IPS DF 6.9 (cell line): ENCODE measurements around the gene SMPD4.
"Not testable (repeated sequence)": the region's sequence is repeated elsewhere in the genome, so short reads cannot be mapped to it uniquely, and the experiment has no call there.

ENCODE experiments used
- DNase-seq: peaks from one replicate; pipeline ENCODE4 v3.0.0-alpha.2; 2013; ENCODE audit warnings: low read depth, low spot score
- H3K27ac ChIP-seq: one replicate; pipeline ENCODE4 v1.5.1; 2013; ENCODE audit warnings: low read length, control low read depth
- H3K27me3 ChIP-seq: 2 replicates; pipeline ENCODE4 v1.6.1; 2013; ENCODE audit warnings: mild to moderate bottlenecking, low read length; ENCODE audit not compliant: control insufficient read depth, insufficient read depth
- H3K36me3 ChIP-seq: 2 replicates; pipeline ENCODE4 v1.6.1; 2013; ENCODE audit warnings: low read length; ENCODE audit not compliant: control insufficient read depth, insufficient read depth
- H3K4me1 ChIP-seq: 2 replicates; pipeline ENCODE4 v1.6.1; 2013; ENCODE audit warnings: low read length; ENCODE audit not compliant: control insufficient read depth, insufficient read depth
- H3K4me3 ChIP-seq: 2 replicates; pipeline ENCODE4 v1.5.1; 2013; ENCODE audit warnings: mild to moderate bottlenecking, low read length
- H3K9me3 ChIP-seq: 2 replicates; pipeline ENCODE4 v1.6.1; 2013; ENCODE audit warnings: low read length, inconsistent platforms; ENCODE audit not compliant: control insufficient read depth, insufficient read depth
- WGBS: extraction: QIAGEN DNeasy Blood & Tissue Kit; methylation state at CpG from one replicate; pipeline ENCODE4 v1.1.7; 2013; ENCODE audit warnings: mixed read lengths, missing lambda C conversion rate; ENCODE audit not compliant: insufficient read length, insufficient coverage; 5-methylcytosine and 5-hydroxymethylcytosine counted together

SMPD4 gene

DNA sequence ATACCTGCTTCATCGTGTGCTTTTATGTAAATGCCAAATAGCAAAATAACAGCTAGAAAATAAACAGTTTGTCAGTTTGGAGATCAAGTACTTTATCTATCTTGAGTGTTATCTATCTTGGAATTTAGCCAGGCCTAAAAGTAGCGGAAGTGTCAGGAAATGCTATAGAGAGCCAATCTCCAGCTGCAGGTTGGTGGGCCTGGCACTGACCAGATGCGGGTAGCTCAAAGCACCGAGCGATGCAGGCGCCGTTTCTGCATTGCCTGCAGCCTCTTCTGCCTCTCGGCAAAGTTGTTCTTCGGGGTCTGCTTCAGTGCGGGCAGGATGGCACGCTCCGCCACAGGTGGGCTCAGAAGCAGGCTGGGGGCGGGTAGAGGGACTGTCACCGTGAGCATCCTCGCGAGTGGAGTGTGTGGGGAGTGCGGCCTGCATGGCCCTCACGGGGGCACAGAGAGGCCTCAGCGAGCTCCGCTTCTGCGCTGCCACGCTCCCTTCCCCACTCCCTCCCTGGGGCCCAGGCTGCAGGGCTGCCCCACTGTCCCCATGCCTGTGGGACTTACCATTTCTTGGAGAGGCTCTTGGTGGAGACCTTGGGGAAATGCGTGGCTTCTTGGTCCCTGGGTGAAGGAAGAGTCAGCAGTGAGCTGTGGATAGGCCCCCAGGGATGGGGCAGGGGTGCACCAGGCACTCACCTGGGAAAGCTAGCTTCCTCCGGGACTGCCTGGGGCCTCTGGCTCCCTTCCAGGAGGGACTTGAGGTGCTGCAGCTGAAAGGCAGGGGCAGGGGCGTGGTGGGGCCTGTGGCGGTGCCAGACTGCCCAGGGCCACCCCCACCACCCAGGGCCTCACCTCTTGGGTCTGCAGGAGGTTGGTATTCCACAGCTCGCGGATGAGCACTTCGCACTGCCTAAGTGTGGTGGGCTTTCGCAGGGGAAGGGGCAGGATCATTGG, 41.8 kb downstream of the SMPD4 start:
- H3K27me3 ChIP-seq, H3K9me3 ChIP-seq, H3K4me3 ChIP-seq, H3K36me3 ChIP-seq, H3K27ac ChIP-seq, H3K4me1 ChIP-seq, DNase-seq: not testable (repeated sequence)
- WGBS = no CpG with 5 or more reads among the region's 30 CpGs

DNA sequence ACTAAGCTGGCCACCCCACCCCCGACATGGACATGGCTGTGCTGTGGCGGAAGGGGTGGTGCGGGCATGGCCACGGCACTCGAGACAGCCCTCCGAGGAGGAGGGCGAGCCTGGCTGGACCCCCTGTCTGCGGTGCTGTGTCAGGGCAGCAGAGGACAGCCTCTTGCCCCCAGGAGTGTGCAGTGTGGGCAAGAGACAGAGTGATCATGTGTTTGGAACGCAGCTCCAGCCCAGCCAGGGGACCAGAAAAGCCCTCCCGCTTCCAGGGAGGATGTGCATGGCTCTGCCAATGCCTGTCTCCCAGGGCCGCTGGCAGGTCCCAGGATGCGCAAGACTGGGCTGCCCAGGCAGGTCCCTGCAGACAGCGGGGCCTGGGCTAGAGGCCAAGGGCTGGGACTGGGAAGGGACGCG, 42.6 kb downstream of the SMPD4 start:
- not testable (repeated sequence) for H3K36me3 ChIP-seq, H3K9me3 ChIP-seq, H3K4me3 ChIP-seq, H3K27ac ChIP-seq, H3K27me3 ChIP-seq, H3K4me1 ChIP-seq, DNase-seq
- WGBS = no CpG with 5 or more reads among the region's 15 CpGs

DNA sequence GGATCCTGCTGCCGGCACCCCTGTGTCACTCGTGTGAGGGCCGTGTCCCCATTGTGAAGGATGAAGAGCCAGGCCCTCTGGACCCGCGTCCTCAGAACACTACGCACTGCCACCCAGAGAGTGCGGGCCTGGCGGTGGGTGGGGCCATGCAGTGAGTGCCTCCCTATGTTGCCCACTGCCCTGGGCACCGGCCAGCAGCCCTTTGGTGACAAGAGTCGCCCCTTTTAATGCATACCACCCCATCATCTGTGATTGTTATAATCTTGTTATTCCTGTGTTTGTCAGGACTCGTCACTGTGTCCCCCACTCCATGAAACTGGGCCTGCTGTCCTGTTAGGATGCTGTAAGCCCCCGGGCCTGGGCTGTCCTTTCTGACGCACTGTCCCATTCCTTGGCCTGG, 43.1 kb downstream of the SMPD4 start:
- not testable (repeated sequence) for H3K4me3 ChIP-seq, DNase-seq, H3K27ac ChIP-seq, H3K4me1 ChIP-seq, H3K9me3 ChIP-seq, H3K36me3 ChIP-seq, H3K27me3 ChIP-seq
- no CpG with 5 or more reads among the region's 13 CpGs for WGBS

DNA sequence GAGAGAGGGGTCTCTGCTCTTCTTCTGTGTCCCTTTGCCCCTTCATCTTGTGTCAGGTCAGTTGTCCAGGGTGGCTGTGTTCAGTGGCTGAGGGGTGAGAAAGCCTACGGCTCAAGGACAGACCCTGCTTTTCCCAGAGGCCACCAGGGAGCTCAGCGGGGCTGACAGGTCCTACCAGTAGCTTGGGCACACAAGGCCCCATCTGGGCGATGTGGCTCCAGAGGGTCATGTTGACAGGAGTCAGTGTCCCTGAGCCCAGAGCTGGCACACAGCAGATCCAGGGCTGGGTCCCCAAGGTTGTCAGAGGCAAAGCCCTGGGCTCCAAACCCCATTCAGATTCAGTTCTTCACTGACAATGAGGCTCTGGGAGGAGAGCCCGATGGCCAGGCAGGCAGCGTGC, 44.3 kb downstream of the SMPD4 start:
- WGBS = no CpG with 5 or more reads among the region's 5 CpGs

DNA sequence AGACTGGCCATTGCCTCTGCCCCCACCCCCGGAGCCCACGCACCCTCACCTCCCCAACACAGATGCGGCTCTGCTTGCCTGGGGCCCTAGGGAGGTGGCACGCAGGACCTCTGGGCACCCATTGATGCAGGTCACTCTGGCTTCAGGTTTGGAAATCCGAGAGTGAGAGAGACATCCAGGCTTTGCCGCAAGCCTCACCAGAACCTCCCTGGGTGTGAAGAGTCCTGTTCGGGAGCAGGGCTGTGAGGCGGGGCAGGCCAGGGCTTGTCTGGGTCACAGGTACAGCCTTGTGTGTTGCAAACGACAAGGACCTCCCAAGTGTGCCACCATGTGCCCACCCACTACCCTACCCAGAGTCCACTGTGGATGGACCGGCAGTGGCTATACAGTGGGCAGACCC, 44.9 kb downstream of the SMPD4 start:
- not testable (repeated sequence) for H3K36me3 ChIP-seq, H3K27ac ChIP-seq, H3K4me3 ChIP-seq, H3K27me3 ChIP-seq, H3K9me3 ChIP-seq, DNase-seq, H3K4me1 ChIP-seq
- no CpG with 5 or more reads among the region's 10 CpGs for WGBS

More for the DNA sequence above, 44.3 kb downstream of the SMPD4 start:
- not testable (repeated sequence) for H3K4me3 ChIP-seq, H3K36me3 ChIP-seq, H3K27ac ChIP-seq, H3K9me3 ChIP-seq, H3K4me1 ChIP-seq, H3K27me3 ChIP-seq, DNase-seq

DNA sequence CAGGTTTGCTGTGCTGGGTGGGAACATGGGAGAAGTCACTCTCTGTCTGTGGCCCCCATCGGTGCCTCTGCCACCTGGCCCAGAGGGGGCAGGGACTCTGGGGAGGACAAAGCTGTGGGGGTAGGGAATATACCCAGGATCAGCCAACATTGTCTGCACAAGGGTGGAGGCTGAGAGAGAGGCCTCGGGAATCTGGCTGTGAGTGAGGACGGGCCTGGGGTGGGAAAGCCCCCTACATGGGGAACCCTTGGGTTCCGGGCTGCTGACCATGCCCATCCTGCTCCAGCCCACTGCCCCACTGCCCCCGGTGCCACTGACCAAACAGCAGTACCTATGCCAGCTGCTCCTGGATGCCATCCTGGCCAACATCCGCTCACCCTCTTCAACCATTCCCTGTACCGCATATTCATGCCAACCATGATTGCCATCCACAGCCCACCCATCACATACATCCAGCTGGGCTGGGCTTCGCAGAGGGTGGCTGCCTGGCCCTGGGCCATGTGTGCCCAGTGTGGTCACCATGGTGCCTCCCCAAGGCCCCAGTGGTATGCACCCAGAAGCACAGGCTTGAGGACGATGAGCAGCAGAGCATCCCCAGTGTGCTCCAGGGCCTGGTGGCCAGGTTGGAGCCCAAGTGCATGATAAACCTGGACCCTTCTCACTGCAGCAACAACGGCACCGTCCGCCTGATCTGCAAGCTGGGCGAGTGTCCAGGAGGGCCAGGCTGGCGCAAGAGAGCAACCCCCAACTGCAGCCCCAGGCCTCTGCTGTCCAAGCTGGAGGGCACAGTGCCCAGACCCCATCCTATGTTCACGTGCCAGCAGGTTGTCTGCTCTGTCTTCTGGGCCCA, 45.5 kb downstream of the SMPD4 start:
- no peak for DNase-seq
- H3K27me3 ChIP-seq = no peaks in the 10 kb centered on the region
- H3K9me3 ChIP-seq = no peaks in the 10 kb centered on the region

DNA sequence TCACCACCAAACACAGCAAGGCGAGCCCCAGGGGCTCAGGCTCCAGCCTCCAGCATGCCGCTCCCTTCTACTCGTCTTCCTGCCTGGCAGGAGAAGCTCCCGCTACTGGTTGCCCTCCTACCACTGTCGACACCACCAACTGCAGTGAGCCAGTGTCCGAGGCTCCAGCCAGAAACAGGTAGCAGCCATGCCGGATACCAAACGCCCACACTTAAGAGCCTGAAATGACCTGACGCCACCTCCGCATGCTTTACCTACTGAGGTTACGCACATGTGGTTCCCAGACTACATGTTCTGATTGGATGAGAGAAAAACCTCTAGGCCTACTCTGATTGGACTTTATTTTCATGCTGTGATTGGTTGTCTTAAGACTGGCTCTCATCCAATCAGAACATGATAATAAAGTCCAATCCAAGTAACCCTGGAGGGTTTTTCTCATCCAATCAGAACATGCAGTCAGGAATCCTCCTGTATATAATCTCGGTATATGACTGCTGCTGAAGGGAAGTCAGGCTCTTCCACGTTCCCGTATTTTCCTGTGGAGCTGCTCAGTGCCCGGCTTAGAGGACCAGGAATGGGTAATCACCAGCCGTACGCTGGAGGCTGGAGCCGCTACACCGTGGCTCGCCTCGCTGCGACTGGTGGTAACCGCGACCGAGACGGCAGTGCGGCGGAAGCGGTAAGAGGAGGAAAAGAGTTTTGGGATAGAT, 52.1 kb downstream of the SMPD4 start, which contains the start of gene POTEF:
Gene POTEF (minus strand): TSS at position 103 of the 710 bp plus-strand sequence. CDS start 8,707 bp downstream, outside the sequence.
- not testable (repeated sequence) for H3K9me3 ChIP-seq, H3K4me1 ChIP-seq, H3K27me3 ChIP-seq, H3K36me3 ChIP-seq, DNase-seq, H3K27ac ChIP-seq
- WGBS = no CpG with 5 or more reads among the region's 29 CpGs
- H3K4me3 ChIP-seq = peak within 1 kb of the TSS; percentile 50; the same call in 1 of the 2 replicates

More for the DNA sequence above, 45.5 kb downstream of the SMPD4 start:
- no peaks in the 10 kb centered on the region for H3K36me3 ChIP-seq
- WGBS = no CpG with 5 or more reads among the region's 15 CpGs
- no peaks in the 10 kb centered on the region for H3K4me1 ChIP-seq
- no peak overlapping the region for H3K4me3 ChIP-seq
- no peak overlapping the region for H3K27ac ChIP-seq

DNA sequence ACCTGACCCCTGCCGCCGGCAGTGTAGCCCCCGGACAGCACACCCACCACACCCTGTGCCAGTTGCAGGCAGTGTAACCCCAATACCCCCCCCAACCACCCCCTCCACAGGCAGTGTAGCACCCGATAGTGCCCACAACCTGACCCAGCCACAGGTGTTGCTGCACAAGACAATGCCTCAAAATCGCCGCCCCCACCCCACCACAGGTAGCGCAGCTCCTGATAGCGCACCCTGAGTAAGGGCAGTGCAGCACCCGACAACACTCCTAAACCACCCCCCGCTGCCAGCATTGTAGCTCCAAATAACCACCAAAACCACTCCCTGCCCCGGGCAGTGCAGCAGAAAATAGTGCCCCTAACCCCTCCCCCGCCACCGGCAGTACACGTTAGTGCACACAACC, 52.9 kb downstream of the SMPD4 start:
- H3K4me3 ChIP-seq = peak overlapping the region; percentile 50; the same call in 1 of the 2 replicates
- H3K27ac ChIP-seq, H3K4me1 ChIP-seq, H3K27me3 ChIP-seq, H3K9me3 ChIP-seq, DNase-seq, H3K36me3 ChIP-seq: not testable (repeated sequence)
- WGBS = no CpG with 5 or more reads among the region's 14 CpGs

DNA sequence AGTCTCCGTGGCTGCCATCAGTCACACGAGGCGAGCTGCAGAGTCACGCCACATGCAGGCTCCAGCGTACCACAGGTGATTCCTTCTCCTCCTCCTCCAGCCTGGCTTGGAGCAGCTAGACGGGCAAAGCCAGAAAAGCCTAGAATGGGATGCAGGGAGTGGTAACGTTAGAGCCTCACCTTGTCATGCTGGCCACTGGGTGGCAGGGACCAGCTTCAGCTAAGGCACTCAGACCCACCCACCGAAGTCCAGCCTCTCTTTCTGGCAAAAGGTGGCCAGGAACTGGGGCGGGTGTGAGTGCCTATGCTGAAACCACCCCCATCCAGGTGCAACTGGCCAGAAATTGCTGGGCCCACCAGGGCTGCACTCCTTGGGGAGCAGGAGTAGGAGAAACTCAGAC, 53.7 kb downstream of the SMPD4 start:
- no CpG with 5 or more reads among the region's 9 CpGs for WGBS
- not testable (repeated sequence) for H3K27me3 ChIP-seq, DNase-seq, H3K4me3 ChIP-seq, H3K36me3 ChIP-seq, H3K9me3 ChIP-seq, H3K27ac ChIP-seq, H3K4me1 ChIP-seq

DNA sequence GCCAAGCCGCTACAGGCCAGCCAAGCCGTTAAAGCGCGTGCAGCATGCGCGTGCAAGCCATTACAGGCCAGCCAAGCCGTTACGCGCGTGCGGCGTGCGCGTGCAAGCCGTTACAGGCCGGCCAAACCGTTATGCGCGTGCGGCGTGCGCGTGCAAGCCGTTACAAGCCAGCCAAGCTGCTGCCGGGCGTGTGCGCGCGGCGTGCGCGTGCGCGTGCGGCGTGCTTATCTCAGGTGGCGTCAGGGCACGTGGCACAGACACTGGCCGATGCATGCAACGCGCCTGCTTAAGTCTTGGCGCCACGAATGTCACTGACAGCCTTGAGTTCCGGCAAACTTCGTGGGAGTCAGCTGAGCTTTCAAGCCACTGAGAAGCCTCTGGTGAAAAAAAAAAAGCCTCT, 60.5 kb downstream of the SMPD4 start:
- H3K36me3 ChIP-seq, H3K27me3 ChIP-seq, H3K4me1 ChIP-seq, H3K4me3 ChIP-seq, H3K27ac ChIP-seq, H3K9me3 ChIP-seq, DNase-seq: not testable (repeated sequence)
- no CpG with 5 or more reads among the region's 45 CpGs for WGBS
